ENCODE measurements around the gene RAET1G. TPM values are rescaled to one million over a fixed set of nuclear protein-coding genes. Genes with fewer than 3 reads are reported as not detected.
"Not testable (repeated sequence)": the region's sequence is repeated elsewhere in the genome, so short reads cannot be mapped to it uniquely, and the experiment has no call there.

Gene RAET1G
- total RNA-seq, 4 donors from 2014 or later: 0.29 to 0.32 TPM; not detected in 2

- H3K4me3 ChIP-seq; H3K36me3 ChIP-seq; DNase-seq (ENCODE audit: extremely low spot score); H3K9me3 ChIP-seq; intact Hi-C loops (cut with DNase I); H3K27ac ChIP-seq (replicated peaks in 1 of 4): not testable (repeated sequence)
- Histone ChIP-seq H3K4me1 (peaks cover 0 to 12% (median 7%) of the 10 kb centered on the region in 4 donors), H3K27me3 (peaks cover 0 to 92% (median 23%) of the 10 kb centered on the region in 4 donors)
- WGBS: no CpG with 5 or more reads among the region's 53 CpGs
Observed at GRCh38 chr6:149954328-149954983, 31.5 kb upstream of the RAET1G start.

DNA sequence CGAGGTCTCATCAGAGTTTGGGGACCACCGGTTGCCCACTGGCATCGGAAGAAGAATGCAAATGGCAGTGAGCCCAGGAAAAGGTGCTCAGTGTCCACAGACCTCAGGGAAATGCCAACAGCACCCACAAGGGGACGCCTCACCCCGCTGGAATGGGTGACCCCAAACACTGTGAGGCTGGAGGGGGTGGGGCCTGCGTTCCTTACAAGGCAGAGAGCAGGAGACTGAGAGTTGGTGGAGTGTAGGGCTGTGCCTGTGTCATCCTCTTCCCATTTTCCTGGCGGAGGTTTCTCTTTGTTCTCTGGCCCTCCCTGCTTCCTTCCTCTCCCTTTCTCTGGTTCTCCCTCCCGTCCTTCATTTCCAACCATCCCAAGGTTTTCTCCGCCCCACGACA lies 31.0 kb upstream of the RAET1G start:
- H3K36me3 ChIP-seq; DNase-seq (ENCODE audit: extremely low spot score); H3K4me3 ChIP-seq; H3K9me3 ChIP-seq; intact Hi-C loops (cut with DNase I); H3K27ac ChIP-seq (replicated peaks in 1 of 4): not testable (repeated sequence)
- Histone ChIP-seq H3K4me1 (peaks cover 0 to 12% (median 7%) of the 10 kb centered on the region in 4 donors), H3K27me3 (peaks cover 0 to 91% (median 23%) of the 10 kb centered on the region in 4 donors)
- 4% methylated on average over 3 of the region's 10 CpGs for WGBS

DNA sequence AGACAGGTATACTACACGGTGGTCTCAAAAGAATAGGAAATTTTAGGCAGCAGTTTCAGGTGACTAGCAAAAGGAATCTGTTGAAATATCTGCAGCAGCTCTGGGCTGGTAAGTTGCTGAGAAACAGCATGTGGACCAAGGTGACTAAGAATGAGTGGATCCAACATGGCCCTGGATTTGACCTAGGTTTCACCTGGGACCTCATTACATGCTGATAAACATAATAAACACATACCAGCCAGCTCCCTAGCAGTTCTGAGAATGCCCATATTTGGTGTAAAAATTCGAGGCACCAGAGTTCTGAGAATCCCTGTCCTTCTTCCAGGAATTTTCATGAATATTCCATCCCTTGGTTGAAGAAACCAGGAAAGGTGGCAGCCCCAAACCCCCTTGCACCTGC lies 30.5 kb upstream of the RAET1G start:
- not testable (repeated sequence) for DNase-seq (ENCODE audit: extremely low spot score)
- peaks cover 0 to 90% (median 23%) of the 10 kb centered on the region in 4 donors for H3K27me3 ChIP-seq
- WGBS: 42% methylated on average over 2 of the region's 2 CpGs

GRCh38 chr6:149951626-149952025 lies 28.7 kb upstream of the RAET1G start:
- Histone ChIP-seq H3K9me3 (no peaks in the 10 kb centered on the region), H3K4me3 (no peak overlapping the region), H3K27ac (replicated peaks in 1 of 4) (no peak overlapping the region), H3K27me3 (peaks cover 0 to 84% (median 23%) of the 10 kb centered on the region in 4 donors), H3K36me3 (no peaks in the 10 kb centered on the region), H3K4me1 (peaks cover 0 to 12% (median 7%) of the 10 kb centered on the region in 4 donors)
- DNase-seq (ENCODE audit: extremely low spot score): no peak
- no peak for TF ChIP-seq EP300 (IDR thresholded peaks at IDR 0.05)
- no peak for TF ChIP-seq POLR2AphosphoS5 (IDR thresholded peaks at IDR 0.05)
- TF ChIP-seq POLR2A (IDR thresholded peaks at IDR 0.05; ENCODE audit: low read depth): no peak
- 73% methylated on average over 3 of the region's 3 CpGs for WGBS
- intact Hi-C loops (cut with DNase I): no loop called here

More for the DNA sequence above, 30.5 kb upstream of the RAET1G start:
- peaks cover 0 to 12% (median 7%) of the 10 kb centered on the region in 4 donors for H3K4me1 ChIP-seq
- H3K36me3 ChIP-seq; H3K9me3 ChIP-seq; H3K27ac ChIP-seq (replicated peaks in 1 of 4); H3K4me3 ChIP-seq; intact Hi-C loops (cut with DNase I): not testable (repeated sequence)

DNA sequence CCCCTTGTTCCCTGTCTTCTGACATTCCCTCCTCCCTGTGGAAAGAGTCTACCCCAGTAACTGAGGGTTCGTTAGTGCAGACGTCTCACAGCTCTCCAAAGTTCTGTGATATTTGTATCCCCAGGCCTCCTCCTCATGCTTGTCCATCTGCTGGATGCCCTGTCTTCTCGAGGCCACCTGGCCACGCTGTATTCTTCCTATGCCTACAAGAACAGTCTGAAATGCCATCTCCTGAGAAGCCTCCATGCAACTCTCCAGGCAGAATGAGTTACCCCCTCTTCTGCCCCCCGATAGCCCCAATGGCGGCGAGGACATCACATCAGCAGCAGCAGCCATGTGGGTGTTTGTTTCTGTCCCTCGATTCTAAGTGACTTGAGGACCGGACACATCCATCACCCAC lies 28.2 kb upstream of the RAET1G start:
- no peaks in the 10 kb centered on the region for H3K9me3 ChIP-seq
- peaks cover 0 to 12% (median 7%) of the 10 kb centered on the region in 4 donors for H3K4me1 ChIP-seq
- no peak overlapping the region for H3K27ac ChIP-seq (replicated peaks in 1 of 4)
- DNase-seq (ENCODE audit: extremely low spot score): no peak
- H3K36me3 ChIP-seq: no peaks in the 10 kb centered on the region
- 78% methylated on average over 5 of the region's 9 CpGs for WGBS
- intact Hi-C loops (cut with DNase I): no loop called here
- TF ChIP-seq POLR2A (IDR thresholded peaks at IDR 0.05; ENCODE audit: low read depth): no peak
- TF ChIP-seq POLR2AphosphoS5 (IDR thresholded peaks at IDR 0.05): no peak
- TF ChIP-seq, protein P1, sequence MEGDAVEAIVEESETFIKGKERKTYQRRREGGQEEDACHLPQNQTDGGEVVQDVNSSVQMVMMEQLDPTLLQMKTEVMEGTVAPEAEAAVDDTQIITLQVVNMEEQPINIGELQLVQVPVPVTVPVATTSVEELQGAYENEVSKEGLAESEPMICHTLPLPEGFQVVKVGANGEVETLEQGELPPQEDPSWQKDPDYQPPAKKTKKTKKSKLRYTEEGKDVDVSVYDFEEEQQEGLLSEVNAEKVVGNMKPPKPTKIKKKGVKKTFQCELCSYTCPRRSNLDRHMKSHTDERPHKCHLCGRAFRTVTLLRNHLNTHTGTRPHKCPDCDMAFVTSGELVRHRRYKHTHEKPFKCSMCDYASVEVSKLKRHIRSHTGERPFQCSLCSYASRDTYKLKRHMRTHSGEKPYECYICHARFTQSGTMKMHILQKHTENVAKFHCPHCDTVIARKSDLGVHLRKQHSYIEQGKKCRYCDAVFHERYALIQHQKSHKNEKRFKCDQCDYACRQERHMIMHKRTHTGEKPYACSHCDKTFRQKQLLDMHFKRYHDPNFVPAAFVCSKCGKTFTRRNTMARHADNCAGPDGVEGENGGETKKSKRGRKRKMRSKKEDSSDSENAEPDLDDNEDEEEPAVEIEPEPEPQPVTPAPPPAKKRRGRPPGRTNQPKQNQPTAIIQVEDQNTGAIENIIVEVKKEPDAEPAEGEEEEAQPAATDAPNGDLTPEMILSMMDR (IDR thresholded peaks at IDR 0.05): no peak
- no peak for TF ChIP-seq EP300 (IDR thresholded peaks at IDR 0.05)
- peaks cover 0 to 78% (median 23%) of the 10 kb centered on the region in 4 donors for H3K27me3 ChIP-seq
- H3K4me3 ChIP-seq: no peak overlapping the region

DNA sequence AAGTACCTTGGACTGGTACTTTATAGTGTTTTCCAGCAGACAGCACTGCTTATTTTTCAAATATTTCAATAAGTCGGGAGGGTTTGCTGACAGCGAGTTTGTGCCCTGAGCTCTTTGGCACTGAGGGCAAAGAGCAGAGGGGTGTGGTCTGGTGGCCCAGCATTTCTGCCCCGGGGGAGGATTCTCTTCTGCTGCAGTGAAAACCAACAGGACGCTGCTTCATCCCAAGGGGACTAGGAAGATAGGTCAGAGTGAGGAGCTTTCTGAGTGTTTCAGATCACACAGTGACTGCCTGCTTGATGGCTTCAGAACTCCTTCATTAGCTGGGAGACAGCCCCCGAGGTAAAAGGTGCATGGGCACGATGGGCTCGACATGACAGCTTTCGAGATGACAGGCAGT lies 27.5 kb upstream of the RAET1G start:
- no peak overlapping the region for H3K27ac ChIP-seq (replicated peaks in 1 of 4)
- 43% methylated on average over 8 of the region's 8 CpGs for WGBS
- peaks cover 0 to 72% (median 19%) of the 10 kb centered on the region in 4 donors for H3K27me3 ChIP-seq
- H3K36me3 ChIP-seq: no peaks in the 10 kb centered on the region
- H3K4me1 ChIP-seq: peaks cover 0 to 12% (median 7%) of the 10 kb centered on the region in 4 donors
- no peak overlapping the region for H3K4me3 ChIP-seq
- intact Hi-C loops (cut with DNase I): no loop called here
- TF ChIP-seq POLR2A (IDR thresholded peaks at IDR 0.05; ENCODE audit: low read depth): no peak
- TF ChIP-seq POLR2AphosphoS5 (IDR thresholded peaks at IDR 0.05): no peak
- no peak for TF ChIP-seq EP300 (IDR thresholded peaks at IDR 0.05)
- TF ChIP-seq, protein P1 (IDR thresholded peaks at IDR 0.05): no peak
- DNase-seq (ENCODE audit: extremely low spot score): no peak
- no peaks in the 10 kb centered on the region for H3K9me3 ChIP-seq

GRCh38 chr6:149948616-149949015 lies 25.7 kb upstream of the RAET1G start:
- Histone ChIP-seq H3K4me3 (no peak overlapping the region), H3K27me3 (peaks cover 0 to 56% (median 14%) of the 10 kb centered on the region in 4 donors), H3K4me1 (peaks cover 0 to 2% (median 0%) of the 10 kb centered on the region in 4 donors), H3K9me3 (no peaks in the 10 kb centered on the region), H3K36me3 (no peaks in the 10 kb centered on the region), H3K27ac (replicated peaks in 1 of 4) (no peak overlapping the region)
- DNase-seq (ENCODE audit: extremely low spot score): no peak
- WGBS: 86% methylated on average over 5 of the region's 5 CpGs
- TF ChIP-seq, protein P1 (IDR thresholded peaks at IDR 0.05): no peak
- no peak for TF ChIP-seq POLR2AphosphoS5 (IDR thresholded peaks at IDR 0.05)
- no peak for TF ChIP-seq EP300 (IDR thresholded peaks at IDR 0.05)
- TF ChIP-seq POLR2A (IDR thresholded peaks at IDR 0.05; ENCODE audit: low read depth): no peak
- intact Hi-C loops (cut with DNase I): no loop called here
